SKM-1 (cell line): Measurements from ENCODE around the gene EXOC2.

Source experiments
- DNase-seq: peaks from one replicate; lab custom pipeline; 2025; ENCODE audit not compliant: unreplicated experiment; lab: John Stamatoyannopoulos, UW

EXOC2 gene

DNA sequence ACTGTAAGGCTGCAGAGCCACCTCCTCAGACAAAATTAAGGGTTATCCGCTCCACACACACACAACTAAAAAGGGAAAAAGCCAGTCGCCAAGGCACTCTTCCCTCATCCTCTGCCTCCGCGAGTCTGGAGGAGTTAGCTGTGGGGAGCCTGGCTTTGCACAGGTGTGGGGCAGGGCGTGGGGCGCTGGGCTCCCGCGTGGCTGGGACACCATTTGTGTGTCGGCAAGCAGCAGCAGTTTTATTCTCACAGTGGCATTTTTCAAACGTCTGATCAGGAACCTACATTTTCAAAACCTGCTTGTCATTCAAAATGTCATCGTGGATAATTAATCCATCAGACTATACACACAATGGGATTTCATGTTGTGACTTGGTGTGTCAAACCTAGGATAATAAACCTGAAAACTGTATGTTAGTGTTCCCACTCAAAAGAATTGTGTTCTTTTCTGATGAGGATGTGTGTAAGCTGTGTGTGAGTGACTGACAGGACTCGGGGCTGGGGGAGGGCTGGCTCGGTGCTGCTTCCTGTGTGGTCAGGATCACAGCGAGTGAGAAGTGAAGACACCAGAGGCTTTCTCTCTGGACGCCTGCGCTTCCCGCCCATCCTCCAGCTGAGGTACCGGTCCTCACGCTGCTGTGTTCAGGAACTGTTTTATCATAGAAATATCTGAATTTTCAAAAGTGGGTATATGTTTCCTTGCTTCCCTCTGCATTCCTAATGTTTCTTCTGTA is 218.3 kb downstream of the EXOC2 start:
- DNase-seq, result no peak

DNA sequence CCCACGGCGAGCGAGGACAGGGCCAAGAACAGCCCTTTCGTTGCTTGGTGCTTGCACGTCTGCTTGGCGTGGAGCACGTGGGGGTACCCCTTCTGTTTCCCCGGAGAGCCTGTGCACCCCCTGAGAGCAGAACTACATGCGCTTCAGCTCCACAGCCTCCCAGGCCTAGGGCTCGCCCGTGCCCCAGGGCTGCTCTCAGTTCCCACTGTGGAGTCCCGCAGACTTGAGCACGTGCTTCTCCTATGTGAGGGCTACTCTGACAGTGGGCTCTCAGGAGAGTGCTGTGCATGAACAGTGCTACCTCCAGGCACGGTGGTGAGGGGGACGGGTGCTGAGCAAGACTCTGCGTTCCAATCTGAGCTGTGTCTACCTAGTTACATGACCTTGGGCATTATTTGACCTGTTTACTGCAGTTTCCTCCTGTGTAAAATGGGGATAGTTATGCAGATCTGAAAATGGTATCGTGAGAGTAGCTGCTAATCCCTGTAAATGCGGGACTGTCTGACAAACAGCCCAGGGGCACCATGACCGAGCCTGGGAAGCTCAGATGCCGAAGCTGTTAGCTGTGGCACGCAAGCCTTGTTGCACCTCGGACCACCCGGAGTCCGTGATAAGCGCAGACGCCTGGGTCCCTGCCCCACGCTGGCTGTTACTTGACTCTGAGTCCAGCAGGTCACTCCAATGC is 219.0 kb downstream of the EXOC2 start:
- no peak for DNase-seq

DNA sequence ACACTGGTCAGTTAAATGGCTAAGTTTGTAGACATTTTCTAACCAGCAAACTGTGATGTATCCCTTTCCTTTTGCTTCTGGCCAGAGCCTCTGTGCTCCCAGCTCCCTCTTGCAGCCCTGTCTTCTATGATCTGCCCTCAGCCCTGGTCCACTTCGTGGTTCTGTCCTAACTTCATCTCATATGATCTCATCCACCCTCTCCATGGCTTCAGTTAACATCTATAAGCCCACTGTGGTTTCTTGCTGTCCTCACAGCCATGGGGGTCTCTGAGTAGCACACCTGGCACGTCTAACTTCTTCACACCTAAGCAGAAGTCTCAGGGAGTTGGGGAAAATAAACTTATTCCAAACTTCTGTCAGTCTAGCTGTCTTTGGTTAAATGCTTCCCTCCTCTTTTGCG is 219.6 kb downstream of the EXOC2 start:
- DNase-seq, result no peak

DNA sequence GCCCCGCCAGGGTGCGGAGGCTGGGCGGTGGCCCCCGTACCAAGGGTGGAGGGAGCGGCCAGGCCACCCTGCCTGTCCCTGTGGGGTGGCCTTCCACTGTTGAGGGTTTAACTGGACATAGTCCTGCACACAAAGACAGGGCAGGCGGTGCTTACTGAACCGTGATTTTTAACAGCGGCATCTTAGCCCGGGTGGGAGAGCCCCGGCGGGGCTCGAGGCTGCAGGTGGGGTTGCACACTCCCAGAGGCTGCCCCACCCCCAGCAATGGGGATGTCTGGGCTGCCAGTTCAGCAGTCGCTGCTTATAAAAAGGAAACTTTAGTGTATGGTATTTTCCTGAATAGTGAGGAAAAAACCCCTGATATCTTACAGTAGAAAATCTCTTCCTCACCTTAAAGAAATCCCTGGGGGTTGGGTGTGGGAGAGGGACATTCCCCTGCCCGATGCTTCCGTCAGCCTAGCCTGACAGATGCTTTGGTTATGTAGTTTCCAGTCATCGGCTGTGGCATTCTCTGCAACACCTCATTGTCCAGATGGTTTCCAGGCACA is 222.0 kb downstream of the EXOC2 start:
- no peak for DNase-seq

DNA sequence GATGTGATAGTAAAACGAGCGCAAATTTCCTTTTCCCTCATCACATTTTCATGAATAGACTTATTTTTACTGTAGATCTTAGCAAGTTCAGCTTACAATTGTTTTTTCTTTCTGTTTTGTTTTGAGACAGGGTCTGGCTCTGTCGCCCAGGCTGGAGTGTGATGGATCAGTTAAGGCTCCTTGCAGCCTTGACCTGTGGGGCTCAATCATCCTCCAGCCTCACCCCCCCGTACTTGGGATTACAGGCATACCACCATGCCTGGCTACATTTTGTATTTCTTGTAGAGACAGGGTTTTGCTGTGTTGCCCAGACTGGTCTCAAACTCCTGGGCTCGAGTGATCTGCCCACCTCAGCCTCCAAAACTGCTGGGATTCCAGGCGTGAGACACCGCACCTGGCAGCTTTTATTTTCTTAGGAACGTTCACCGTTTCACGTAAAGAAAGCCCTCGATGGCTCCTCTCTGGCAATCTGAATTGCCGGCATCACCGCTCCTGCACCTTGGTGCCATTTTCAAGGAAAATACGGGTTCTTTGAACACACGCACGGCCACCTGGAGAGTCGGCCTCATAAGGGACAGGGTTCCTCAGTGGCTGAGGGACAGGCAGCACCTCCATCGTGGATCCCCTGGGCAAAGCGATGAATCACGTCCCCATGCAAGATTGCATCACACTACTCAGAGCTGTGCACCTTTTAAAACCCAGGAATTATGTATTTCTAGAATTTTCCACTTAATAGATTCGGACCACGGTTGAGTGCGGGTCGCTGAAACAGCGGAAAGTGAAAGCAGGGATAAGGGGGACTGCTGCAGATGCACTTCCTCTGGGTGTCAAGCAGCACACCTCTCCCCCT is 222.7 kb downstream of the EXOC2 start:
- no peak for DNase-seq

DNA sequence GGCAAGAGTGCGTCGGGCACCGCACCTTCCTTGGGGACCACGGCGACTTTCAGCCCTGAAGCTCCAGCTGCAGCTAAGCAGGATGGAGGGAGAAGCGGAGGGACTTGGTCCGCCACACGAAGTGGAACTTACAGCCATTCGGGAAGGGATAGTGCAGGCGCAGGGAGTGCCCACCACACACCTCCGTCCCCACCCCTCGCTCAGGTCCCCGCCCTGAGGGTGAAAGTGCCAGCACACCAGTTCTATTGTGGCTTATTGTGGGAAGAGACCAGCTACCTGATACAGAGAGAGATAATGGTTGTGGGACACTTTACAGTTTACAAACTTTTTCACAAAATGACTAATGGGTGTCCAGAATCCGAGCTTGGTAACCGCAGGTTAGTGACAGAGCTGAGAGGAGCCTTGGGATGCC is 225.3 kb downstream of the EXOC2 start:
- no peak for DNase-seq

DNA sequence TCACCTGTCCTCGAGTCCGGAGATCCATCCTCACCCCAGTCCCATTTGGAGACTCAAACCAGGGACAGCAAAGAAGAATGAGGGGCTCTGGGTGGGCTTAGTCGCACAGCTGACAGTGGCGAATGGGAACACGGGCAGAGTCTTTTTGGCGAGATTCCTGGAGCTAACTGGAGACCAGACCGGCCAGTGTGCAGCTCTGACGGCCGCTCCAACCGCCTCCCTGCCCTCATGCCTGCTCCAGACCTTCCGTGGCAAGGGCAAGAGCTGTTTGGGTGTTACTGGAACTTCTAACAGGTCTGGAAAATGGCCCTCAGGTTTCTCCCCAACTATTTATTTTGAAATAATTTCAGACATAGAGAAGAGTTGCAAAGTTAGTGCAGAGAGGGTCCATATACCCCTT is 225.8 kb downstream of the EXOC2 start:
- no peak for DNase-seq

DNA sequence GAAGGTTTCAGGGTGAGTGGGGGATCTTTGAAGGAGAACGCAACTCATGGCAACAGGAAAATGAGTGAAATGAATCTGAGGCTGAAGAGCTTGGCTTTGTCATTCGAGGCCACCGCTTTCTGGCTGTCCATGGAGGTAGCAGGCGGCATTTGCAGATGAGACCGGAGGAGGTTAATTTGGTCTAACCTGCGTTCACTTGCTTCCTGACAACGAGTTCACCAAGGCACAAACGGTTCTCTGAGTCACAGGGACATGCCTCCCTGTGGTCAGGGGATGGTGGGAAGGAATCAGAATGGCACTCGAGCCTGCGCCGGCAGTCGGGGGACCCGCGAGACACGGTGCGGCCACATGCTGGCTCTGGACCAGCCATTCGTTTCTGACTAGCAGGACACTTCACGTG is 226.4 kb downstream of the EXOC2 start:
- no peak for DNase-seq

DNA sequence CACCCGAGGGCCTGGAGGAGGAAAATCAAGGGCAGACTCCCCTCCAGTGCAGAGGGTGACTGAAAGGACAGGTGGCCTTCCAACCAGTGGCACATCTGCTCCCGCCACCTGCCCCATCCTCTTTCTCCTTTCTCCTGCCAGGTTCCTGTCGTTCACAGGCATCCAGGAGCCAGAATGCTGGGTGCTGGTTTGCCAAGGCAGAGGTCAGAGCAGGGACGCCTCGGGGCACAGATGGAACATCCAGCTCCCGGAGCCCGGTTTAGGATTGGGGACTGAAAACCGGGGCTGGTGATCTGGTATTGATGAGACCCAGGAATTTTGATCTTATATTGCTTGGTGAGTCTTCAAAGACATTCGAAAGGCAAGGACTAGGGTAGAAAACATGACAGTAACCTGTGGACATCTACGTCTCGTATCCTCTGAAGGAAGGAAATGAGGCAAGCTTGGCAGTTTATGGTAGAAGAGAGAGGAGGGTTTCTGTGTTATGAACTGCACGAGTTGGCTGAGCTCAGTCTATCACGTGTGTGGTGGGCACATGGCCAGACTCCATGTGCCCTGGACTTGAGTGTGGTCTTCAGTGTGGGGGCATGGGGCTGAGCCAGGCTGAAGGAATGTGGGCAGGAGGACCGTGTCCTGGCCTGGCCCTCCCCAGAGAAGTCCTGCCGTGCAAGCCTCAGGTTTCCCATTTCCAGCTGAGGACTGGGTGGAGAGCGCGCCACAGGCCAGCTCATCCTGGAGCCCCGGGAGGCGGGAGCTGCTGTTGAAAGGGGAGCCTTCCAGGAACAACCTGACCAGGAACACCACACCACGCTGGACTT is 227.2 kb downstream of the EXOC2 start:
- no peak for DNase-seq

DNA sequence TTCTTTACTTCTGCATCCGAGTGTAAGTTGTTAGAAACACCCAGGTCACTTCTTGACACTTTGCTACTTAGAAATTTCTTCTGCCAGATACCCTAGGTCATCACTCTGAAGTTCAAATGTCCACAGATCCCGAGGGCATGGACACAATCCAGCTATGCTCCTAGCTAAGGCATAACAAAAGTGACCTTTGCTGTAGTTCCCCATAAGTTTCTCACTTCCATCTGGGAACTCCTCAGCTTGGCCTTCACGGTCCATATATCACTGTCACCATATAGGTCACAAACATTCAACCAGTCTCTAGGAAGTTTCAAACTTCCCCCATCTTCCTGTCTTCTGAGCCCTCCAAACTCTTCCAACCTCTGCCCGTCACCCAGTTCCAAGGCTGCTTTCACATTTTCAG is 236.1 kb downstream of the EXOC2 start:
- no peak for DNase-seq

DNA sequence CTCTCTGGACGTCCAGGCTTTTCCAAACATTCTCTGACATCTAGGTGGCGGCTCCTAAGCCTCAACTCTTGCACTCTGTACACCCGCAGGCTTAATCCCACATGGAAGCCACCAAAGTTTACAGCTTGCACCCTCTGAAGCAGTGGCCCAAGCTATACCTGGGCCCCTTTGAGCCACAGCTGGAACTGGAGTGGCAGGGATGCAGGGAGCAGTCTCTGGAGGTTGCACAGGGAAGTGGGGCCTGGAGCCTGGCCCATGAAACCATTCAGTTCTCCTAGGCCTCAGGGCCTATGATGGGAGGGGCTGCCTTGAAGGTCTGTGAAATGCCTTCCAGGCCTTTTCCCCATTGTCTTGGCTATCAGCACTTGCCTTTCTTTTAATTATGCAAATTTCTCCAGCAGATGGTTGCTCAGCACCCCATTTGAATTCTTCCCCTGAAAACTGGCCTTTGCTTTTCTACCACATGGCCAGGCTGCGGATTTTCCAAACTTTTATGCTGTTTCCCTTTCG is 236.5 kb downstream of the EXOC2 start:
- no peak for DNase-seq

DNA sequence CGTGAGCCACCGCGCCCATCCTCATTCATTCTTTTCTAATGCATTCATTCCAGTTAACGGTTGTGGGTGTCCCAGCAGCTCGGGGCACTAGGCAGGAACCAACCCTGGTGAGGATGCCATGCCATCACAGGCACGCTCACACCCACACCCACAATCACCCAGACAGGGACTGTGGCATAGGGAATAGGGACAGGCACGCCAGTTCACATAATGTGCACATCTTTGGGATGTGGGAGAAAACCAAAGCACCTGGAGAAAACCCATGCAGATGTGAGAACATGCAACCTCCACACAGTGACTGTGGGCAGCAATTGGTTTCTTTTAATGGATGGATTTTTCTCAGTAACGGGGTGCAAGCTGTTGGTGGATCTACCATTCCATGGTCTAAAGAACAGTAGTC is 237.1 kb downstream of the EXOC2 start:
- DNase-seq, result no peak

DNA sequence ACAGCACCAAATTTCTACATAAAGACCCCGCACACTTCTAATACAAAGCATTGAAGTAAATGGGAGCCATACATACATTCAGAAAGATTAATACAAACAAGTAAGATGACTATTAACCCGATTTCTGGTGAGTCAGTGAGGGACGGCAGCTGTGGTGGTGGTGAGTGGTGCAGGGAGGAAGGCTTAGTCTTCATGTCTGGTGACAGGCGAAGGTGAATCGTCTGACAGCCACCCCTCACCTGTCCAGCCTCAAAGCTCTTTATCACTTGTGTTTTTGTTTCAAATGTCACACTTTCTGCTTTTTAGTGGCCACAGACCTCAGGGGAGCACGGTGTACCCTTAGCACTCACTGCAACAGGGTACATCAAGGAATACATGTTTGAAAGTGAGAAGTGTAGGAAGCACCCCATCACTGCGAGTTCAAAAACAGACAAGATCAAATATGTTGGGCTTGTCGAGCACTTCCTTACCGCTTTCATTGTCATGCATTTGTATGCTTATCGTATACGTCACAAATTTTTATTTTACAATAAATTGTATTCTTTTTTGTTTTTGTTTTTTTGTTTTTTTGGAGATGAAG is 237.8 kb downstream of the EXOC2 start:
- DNase-seq, result no peak

DNA sequence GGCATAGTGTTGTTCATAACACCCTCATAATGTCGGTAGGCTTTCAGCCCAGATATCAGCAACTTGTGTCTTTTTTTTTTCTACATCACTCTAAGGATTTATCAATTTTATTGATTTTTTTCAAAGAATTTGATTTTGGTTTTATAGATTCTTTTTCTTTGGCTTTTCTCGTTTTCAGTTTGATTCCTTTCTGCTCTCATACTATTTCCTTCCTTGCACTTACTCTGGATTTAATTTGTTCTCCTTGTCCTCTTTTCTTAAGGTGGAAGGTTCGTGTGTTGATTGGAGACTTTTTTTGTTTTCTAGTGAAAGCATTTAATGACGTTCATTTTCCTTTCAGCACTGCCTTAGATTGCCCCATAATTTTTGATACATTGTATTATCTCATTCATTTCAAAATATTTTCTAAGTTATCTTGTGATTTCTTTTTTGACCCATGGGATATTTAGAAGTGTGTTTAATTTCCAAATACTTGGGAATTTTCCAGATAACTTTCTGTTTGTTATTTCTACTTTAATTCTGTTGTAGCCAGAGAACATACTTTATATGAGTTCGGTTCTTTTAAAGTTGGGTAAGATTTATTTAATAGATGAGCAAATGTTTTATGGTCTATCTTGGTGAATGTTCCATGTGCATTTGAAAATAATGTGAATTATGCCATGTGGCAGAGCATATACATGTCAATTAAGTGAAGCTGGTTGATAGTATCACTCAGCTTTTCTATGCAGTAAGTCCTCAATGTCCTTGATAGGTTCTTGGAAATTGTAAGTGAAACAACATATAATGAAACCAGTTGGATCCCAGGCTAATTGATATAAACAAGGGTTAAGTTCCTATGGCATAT is 238.6 kb downstream of the EXOC2 start:
- no peak for DNase-seq

DNA sequence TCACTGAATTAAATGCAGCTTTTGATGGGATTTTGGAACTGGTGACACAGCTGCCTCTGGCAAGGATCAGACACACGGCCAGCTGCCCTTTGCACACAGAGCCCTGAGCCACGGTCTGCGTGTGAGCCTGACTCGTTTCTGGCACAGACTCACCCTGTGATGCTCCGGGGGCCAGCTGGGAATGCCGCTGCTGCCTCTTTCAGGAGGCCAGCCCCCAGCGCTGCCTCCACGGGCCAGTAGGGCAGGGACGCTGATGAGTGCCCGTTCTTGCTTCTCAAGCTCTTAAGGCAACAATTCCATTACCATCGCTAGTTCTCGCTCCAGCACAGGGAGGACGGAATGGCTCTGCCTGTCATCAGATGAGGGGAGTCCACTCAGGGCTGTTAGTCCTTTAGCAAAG is 239.8 kb downstream of the EXOC2 start:
- no peak for DNase-seq

DNA sequence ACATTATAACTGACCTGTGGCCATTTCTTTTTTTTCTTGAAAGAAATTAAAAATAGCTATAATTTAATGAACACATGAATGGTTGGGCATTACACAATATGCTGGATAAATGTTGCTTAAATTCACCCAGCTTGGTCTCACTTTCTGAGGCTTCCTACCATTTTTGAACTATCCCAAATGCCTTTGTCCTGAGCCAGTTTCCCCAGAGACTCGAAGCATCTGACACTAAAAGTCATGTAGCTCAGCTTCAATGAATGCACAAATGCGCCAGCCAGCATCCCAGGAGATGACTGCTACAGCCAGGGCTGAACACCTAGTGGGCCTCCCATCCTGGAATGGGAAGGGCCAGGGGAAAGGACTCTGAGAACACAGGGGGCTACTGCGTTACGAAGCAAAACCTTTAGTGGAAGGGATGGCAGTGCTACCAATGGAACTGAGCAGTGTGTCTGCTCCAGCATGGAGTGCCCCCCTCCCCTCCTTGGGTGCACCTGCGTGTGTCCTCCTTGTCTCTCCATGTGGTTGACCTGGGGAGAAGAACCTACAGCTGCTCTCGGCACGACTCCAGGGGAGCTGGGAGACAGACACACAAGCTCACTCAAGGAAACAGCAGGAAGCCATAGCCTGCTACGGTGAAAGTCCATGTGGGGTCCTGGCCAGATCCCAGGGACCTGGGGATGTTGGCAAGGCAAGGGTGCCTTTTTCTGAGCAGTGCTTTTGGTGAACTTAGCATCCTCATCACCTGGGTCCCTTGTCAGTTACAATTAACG is 240.5 kb downstream of the EXOC2 start:
- no peak for DNase-seq

DNA sequence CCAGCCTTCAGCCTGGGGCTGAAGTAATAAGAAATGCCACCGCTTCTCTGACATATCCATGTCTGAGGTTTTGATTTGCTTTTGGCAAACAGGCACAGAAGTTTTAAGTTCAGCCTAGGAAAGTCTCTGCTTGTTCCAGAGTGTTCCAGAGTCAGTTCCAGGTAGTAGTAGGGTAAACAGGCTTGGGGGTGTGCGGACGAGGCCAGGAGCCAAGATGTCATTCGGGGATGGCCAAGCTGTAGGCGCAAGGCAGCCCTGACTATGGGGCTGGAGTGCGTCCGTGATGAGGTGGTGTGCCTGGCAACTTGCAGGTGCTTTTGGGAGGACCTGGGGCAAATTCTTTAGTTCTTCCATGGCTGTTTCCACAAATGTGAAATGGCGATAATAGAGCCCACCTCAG is 241.1 kb downstream of the EXOC2 start:
- no peak for DNase-seq

DNA sequence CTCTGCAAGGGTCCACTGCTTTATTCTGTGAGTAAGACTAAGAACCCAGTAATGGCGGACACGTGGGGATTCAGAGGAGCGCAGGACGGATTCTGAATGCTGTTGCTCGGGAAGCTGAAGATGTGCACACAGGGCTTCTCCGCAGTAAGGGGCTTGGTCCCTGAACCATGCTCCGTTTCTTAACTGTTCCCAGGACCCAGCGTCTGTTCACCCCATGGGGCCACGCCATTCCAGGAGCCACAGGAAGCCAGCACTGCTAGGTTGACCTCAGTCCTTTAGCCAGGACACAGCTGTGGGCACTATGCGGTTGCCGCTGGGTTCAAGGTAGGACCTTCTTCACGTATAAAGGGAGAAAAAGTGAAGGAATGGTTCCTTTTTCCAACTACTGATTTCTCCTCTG is 241.6 kb downstream of the EXOC2 start:
- DNase-seq, result no peak
